Measurements from ENCODE around the gene CCR3.
"Not testable (repeated sequence)": the region's sequence is repeated elsewhere in the genome, so short reads cannot be mapped to it uniquely, and the experiment has no call there.

CCR3 gene

DNA sequence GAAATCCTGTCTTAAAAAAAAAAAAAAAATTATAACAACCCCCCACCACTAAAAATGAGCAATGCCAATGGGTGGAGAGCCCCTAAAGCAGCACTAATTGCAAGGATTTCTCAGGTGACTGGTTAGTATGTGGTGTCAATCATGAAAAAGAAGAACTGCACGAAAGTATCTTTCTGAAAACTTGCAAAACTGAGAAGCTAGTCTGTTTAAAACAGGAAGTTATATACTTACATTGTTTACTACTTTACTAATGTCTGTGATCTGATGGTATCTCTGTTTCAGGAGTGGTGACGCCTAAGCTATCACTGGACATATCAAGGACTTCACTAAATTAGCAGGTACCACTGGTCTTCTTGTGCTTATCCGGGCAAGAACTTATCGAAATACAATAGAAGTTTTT is at the start of gene CCR3:
CCR3 (plus strand) TSS at position 341 of the 400 bp plus-strand sequence. CDS start 22,699 bp downstream, outside the sequence.
- DNase-seq: no peak

DNA sequence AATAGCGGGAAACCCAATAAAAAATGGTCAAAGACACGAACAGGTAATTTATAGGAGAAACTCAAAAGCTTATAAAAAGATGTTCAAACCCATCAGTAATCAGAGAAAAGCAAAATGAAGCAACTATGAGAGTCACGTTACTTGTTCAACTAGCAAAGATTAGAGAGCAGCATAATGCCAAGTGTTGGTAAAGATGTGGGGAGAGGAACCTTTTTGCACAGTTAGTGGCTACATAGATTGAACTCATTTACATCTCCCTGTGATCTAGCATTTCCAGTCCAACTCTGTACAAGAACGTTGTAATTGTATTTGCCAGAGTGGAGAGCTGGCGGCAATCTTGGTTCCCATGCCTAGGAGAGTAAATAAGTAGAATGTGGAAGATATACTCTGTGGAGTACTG is 49.3 kb upstream of the CCR3 start:
- DNase-seq: no peak

DNA sequence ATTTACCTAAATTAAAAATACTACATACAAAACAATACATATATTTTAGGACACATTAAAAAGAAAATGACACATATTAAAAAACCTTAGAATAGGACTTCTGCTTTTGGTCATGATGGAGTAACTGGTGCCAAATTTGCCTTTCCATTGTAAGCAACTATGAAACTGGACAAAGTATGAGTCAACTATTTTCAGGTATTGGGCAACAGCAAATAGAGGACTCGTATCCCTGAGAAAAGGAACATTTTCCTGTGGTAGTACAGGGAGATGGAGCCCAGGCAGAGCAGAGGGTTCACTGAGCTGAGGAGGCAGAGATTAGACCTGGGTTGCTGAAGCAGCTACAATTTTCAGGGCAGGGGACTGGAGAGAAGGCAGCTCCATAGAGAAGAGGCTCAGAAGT is 48.8 kb upstream of the CCR3 start:
- DNase-seq: no peak

- no peak for DNase-seq
These were observed 47.2 kb upstream of the CCR3 start for GRCh38 chr3:46194868-46195553.

- peak; percentile 50 for DNase-seq
These were observed 45.9 kb upstream of the CCR3 start for GRCh38 chr3:46196261-46196957.

GRCh38 chr3:46200211-46200610 is 42.0 kb upstream of the CCR3 start:
- DNase-seq: no peak

DNA sequence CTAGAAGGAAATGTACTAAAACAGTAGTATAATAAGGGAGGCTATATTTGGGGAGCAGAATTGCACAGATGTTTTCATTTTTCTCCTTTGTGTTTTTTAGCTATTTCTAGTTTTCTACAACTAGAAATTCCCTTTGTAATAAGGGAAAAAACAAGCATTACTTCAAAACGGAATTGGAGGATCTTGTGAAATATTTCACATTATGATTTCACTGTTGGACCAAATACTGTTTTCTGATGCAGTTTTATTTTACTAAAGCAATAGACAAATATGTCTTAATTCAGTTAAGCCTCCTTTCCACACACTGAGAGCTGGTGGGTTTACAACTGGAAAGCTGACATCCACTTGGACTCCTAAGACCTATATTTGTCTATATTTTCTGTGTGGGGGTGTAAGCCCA is 41.5 kb upstream of the CCR3 start:
- DNase-seq: no peak

DNA sequence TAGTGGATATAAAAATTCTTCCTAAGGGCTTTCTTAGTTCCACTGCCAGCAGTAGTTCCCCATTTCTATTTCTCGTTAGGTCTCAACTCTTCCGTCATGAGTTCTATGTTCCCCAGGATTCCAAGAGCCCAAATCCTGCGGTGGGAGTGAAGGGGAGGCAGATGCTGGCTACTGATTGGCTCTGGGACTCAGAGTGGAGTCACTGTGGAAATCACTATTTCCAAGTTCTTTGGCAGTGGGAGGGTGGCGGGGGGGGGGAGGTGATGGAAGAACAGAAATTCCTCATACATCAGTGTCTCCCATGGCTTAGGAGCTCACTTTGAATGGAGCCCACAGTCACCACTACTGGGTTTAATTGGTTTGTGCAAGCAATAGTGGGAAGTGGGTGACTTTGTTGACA is 39.7 kb upstream of the CCR3 start:
- no peak for DNase-seq

- DNase-seq: no peak
These were observed 38.6 kb upstream of the CCR3 start for GRCh38 chr3:46203681-46204080.

GRCh38 chr3:46205286-46205960 is 36.8 kb upstream of the CCR3 start:
- DNase-seq: no peak

- DNase-seq: no peak
These were observed 35.8 kb upstream of the CCR3 start for GRCh38 chr3:46206282-46207015.

DNA sequence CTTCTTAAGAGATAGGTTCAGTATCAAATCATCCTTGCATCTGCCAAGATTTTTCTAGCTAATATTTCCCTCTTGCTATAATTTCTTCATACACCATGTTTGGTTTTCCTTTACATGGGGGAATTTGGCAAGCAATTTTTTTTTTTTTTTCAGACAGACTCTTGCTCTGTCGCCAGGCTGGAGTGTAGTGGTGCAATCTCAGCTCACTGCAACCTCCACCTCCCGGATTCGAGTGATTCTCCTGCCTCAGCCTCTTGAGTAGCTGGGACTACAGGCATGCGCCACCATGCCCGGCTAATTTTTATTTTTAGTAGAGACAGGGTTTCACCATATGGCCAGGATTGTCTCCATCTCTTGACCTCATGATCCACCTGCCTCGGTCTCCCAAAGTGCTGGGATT is 34.7 kb upstream of the CCR3 start:
- DNase-seq: not testable (repeated sequence)

DNA sequence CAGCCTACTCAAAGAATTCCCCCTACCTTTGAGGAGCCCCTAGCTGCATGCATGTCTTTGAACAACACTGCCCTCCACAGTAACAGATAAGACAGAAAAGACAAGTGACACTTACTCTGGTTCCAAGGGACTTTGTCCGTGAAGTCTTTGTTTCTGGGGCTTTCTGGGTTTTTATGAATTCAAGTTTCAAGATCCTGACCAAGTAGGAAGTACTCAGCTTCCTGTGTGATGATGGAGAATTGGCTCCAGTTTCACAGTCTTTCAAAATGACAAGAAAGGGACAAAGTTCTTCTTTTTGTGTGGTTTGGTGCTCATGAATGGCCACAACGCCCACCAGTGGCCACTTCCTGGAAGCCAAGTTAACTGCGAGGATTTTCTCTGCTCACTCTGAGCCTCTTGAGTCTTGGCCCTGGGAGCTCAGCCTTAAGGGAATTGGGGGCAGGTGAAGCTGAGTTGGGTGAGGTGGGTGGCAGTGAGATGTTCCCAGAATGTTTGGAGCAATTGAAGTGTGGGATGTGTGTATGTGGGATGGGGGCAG is 34.0 kb upstream of the CCR3 start, which contains the start of gene CCR1:
CCR1 (minus strand) TSS at position 147 of the 538 bp plus-strand sequence. CDS start 4,000 bp downstream, outside the sequence.
- DNase-seq: peak; percentile 65

DNA sequence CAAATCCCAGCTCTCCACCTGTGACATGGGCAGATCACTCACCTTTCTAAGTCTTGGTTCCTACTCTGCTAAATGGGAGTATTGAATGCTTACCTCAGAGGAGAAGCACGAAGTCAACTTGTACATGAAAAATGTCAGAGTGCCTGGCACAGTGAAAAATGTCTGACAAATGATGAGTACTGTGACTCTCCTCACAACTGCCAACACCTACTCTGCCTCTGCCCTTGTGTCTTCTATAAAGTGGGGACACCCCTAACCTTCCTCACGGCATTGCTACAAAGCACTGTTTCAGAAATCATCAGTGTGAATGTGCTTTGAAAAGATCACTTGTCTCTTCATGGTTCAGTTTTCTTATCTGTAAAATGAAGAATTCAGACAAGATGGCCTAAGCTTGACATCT is 33.2 kb upstream of the CCR3 start:
- no peak for DNase-seq

DNA sequence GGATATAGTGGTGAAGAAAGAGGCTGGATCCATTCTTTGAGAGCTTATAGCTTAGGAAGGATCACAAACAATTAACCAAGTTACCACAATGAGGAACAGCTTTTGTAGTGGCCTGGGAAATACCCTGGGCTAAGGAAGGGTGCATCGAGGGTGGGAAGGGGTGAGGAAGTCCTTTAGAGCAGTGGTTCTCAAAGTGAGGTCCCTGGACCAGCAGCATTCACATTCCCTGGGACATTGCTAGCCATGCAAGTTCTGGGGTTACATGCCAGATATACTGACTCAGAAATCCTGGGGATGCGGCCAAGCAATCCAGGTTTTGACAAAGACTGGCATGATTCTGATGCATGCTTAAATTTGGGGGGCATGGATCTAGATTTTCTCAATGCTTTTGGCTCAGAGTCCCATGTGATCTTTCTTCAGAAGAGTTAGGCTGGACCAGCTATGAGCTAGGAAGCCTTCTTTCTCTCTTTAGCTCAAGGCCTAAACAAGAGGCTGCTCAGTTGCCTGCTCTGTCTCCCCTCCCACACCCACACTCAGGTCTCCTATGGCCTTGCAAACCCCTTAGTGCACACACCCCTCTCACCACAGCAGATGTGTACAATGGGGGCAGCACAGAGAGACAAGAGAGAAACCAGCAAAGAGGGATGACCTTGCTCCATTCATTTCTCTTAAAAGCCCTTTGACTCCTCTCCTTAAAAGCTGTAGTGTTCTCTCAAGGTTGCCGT is 32.4 kb upstream of the CCR3 start:
- DNase-seq: peak; percentile 62

DNA sequence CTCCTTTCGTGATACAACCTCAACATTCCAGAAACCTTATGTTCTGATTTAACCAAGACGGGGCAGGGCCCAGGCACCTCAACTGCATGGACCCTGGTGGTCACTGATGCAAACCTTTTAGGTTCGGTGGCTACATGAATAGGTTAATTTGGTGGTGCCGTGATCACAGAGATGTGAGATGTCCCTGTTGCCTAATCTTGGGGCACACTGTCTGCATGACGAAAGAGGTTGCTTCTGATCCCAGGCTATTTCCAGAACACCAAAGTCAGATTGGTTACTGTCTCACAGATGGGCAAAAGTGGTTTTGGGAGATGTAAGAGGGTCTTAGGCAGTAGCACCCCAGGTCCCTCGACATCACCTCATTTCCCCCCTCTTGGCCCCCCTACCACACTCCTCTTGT is 30.2 kb upstream of the CCR3 start:
- no peak for DNase-seq

DNA sequence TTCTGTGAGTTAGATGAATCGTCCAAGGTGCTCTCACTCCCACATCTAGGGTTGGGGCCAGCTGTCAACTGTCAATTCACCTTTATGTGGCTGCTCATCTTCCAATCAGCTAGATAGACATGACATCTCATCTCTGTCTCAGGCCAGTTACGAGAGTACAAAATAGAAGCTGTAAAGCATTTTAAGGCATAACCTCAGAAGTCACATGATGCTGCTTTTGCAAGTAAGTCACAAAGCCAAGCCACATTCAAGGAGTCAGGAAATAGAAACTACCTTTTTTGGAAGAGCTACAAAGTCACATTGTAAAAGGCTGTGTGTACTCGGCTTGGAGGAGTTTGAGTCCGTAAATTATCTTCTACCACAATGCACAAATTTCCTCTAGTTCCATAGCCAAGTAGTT is 29.1 kb upstream of the CCR3 start:
- DNase-seq: no peak

GRCh38 chr3:46214751-46215352 is 27.4 kb upstream of the CCR3 start:
- DNase-seq: peak; percentile 29

GRCh38 chr3:46215810-46216414 is 26.3 kb upstream of the CCR3 start:
- DNase-seq: peak; percentile 92

GRCh38 chr3:46218196-46218709 is 24.0 kb upstream of the CCR3 start:
- no peak for DNase-seq

- DNase-seq: no peak
These were observed 20.9 kb upstream of the CCR3 start for GRCh38 chr3:46221391-46221790.

Data from EL (cell line).